OCI-LY1 (cell line): Measurements from ENCODE around the gene TRMT1L.

Source experiments
- EZH2 ChIP-seq: fragments of 200-600 bp; sonication (generic), shearing (Covaris generic); IDR thresholded peaks from 2 replicates; pipeline ENCODE4 v1.8.0; 2017; ENCODE audit warnings: borderline replicate concordance, mixed run types, mild to moderate bottlenecking, antibody characterized with exemption, low read length, moderate library complexity, mixed read lengths
- TF ChIP-seq, protein P1 (sequence below): fragments of 200-600 bp; sonication (generic), shearing (Covaris generic); IDR thresholded peaks from 2 replicates; pipeline ENCODE4 v1.5.1; 2017; ENCODE audit warnings: mild to moderate bottlenecking, antibody characterized with exemption, low read length, moderate library complexity, mixed read lengths

DNA sequence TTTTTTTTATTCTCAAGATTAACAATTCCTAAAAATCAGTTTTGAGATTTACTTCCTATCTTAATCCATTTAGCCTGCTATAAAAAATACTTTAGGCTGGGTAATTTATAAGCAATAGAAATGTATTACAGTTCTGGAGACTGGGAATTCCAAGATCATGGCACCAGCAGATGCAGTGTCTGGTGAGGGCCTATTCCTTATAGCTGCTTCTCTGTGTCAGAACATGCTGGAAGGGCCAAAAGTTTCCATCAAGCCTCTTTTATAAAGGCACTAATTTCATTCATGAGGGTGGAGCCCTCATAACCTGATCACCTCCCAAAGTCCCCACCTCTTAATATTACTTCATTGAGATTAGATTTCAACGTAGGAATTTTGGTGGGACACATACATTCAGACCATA, 69.7 kb downstream of the TRMT1L start:
- no peak for TF ChIP-seq EZH2
- TF ChIP-seq, protein P1, sequence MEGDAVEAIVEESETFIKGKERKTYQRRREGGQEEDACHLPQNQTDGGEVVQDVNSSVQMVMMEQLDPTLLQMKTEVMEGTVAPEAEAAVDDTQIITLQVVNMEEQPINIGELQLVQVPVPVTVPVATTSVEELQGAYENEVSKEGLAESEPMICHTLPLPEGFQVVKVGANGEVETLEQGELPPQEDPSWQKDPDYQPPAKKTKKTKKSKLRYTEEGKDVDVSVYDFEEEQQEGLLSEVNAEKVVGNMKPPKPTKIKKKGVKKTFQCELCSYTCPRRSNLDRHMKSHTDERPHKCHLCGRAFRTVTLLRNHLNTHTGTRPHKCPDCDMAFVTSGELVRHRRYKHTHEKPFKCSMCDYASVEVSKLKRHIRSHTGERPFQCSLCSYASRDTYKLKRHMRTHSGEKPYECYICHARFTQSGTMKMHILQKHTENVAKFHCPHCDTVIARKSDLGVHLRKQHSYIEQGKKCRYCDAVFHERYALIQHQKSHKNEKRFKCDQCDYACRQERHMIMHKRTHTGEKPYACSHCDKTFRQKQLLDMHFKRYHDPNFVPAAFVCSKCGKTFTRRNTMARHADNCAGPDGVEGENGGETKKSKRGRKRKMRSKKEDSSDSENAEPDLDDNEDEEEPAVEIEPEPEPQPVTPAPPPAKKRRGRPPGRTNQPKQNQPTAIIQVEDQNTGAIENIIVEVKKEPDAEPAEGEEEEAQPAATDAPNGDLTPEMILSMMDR = no peak
